Fibroblast of skin of left biceps (primary cell): Measurements from ENCODE around the gene TGFB1.
"Not testable (repeated sequence)": the region's sequence is repeated elsewhere in the genome, so short reads cannot be mapped to it uniquely, and the experiment has no call there.

ENCODE experiments used
- DNase-seq, 2 experiments: peaks; one replicate each; pipeline ENCODE4 v3.0.0-alpha.2; 2013; ENCODE audit warnings: low read depth in 2 of 2

TGFB1 gene

GRCh38 chr19:41369769-41370168 is 16.0 kb upstream of the TGFB1 start:
- no peak for DNase-seq

- peak; percentile 81 to 84 for DNase-seq
These were observed 14.2 kb upstream of the TGFB1 start for GRCh38 chr19:41367848-41368301.

- DNase-seq = no peak
These were observed 12.4 kb upstream of the TGFB1 start for GRCh38 chr19:41366089-41366488.

GRCh38 chr19:41364524-41365391 is 11.0 kb upstream of the TGFB1 start:
- DNase-seq = no peak

- DNase-seq = peak; percentile 95
These were observed 10.2 kb upstream of the TGFB1 start, which contains the start of gene B9D2 for GRCh38 chr19:41363753-41364523. Gene B9D2 (minus strand): TSS chr19:41364149. CDS start chr19:41363519, 630 bp downstream.

- DNase-seq = no peak
These were observed 9.6 kb upstream of the TGFB1 start for GRCh38 chr19:41363371-41363752.

- DNase-seq = no peak
These were observed 8.6 kb upstream of the TGFB1 start for GRCh38 chr19:41362143-41362847.

- no peak for DNase-seq
These were observed 6.0 kb upstream of the TGFB1 start for GRCh38 chr19:41359741-41360140.

GRCh38 chr19:41357746-41358145 is 4.0 kb upstream of the TGFB1 start:
- DNase-seq = no peak

- no peak for DNase-seq
These were observed 3.4 kb upstream of the TGFB1 start for GRCh38 chr19:41356984-41357739.

- DNase-seq = no peak
These were observed 2.1 kb upstream of the TGFB1 start for GRCh38 chr19:41355802-41356201.

GRCh38 chr19:41355035-41355434 is 1.3 kb upstream of the TGFB1 start:
- no peak for DNase-seq

- DNase-seq = no peak
These were observed 726 bp upstream of the TGFB1 start for GRCh38 chr19:41354343-41354953.

GRCh38 chr19:41352609-41353465 is 885 bp downstream of the TGFB1 start:
- no peak for DNase-seq

- no peak for DNase-seq
These were observed 1.5 kb downstream of the TGFB1 start for GRCh38 chr19:41352279-41352608.

- no peak for DNase-seq
These were observed 2.1 kb downstream of the TGFB1 start for GRCh38 chr19:41351339-41352245.

- DNase-seq = no peak
These were observed 2.9 kb downstream of the TGFB1 start for GRCh38 chr19:41350735-41351338.

- DNase-seq = not testable (repeated sequence)
These were observed 6.8 kb downstream of the TGFB1 start for GRCh38 chr19:41346916-41347315.

- DNase-seq = no peak
These were observed 9.6 kb downstream of the TGFB1 start for GRCh38 chr19:41344162-41344561.
